RWPE2 (cell line): ENCODE measurements around the gene MUC5B.
A peak's percentile ranks its signal among the peaks of the same experiment; 100 is the strongest.

Experiments
- ATAC-seq: fragments of 200-7000 bp; cut with Tn5 transposase; 3 replicates; pipeline ENCODE4 v1.9.1; 2021; ENCODE audit warnings: low read depth
- DNase-seq: peaks from one replicate; pipeline ENCODE4 v3.0.0-alpha.2; 2020; ENCODE audit warnings: low spot score
- H3K27ac ChIP-seq: fragments of 450-650 bp; 2 replicates; pipeline ENCODE4 v1.5.1; 2017; ENCODE audit warnings: mild to moderate bottlenecking; ENCODE audit not compliant: poor library complexity, severe bottlenecking
- H3K27me3 ChIP-seq: fragments of 250-450 bp; sonication (Bioruptor Pico); 2 replicates; pipeline ENCODE4 v1.5.1; 2021; ENCODE audit warnings: mild to moderate bottlenecking, moderate library complexity; ENCODE audit not compliant: insufficient read depth, poor library complexity, severe bottlenecking
- H3K36me3 ChIP-seq: fragments of 250-450 bp; sonication (Bioruptor Pico); 2 replicates; pipeline ENCODE4 v1.5.1; 2020; ENCODE audit warnings: low read depth, mild to moderate bottlenecking, moderate library complexity
- H3K4me1 ChIP-seq: fragments of 250-450 bp; sonication (Bioruptor Pico); 2 replicates; pipeline ENCODE4 v1.5.1; 2021; ENCODE audit warnings: mild to moderate bottlenecking, moderate library complexity; ENCODE audit not compliant: insufficient read depth, poor library complexity, severe bottlenecking
- H3K4me3 ChIP-seq: fragments of 250-450 bp; sonication (Bioruptor Pico); 2 replicates; pipeline ENCODE4 v1.5.1; 2021; ENCODE audit warnings: mild to moderate bottlenecking, moderate library complexity; ENCODE audit not compliant: severe bottlenecking
- H3K9me3 ChIP-seq: fragments of 250-450 bp; sonication (Bioruptor Pico); 2 replicates; pipeline ENCODE4 v1.5.1; 2021; ENCODE audit warnings: mild to moderate bottlenecking, moderate library complexity; ENCODE audit not compliant: severe bottlenecking
- TF ChIP-seq, protein P1 (sequence below): fragments of 450-650 bp; IDR thresholded peaks from one replicate; pipeline ENCODE4 v1.5.1; 2017; ENCODE audit warnings: mild to moderate bottlenecking, moderate library complexity; ENCODE audit not compliant: poor library complexity, severe bottlenecking

Gene MUC5B

DNA sequence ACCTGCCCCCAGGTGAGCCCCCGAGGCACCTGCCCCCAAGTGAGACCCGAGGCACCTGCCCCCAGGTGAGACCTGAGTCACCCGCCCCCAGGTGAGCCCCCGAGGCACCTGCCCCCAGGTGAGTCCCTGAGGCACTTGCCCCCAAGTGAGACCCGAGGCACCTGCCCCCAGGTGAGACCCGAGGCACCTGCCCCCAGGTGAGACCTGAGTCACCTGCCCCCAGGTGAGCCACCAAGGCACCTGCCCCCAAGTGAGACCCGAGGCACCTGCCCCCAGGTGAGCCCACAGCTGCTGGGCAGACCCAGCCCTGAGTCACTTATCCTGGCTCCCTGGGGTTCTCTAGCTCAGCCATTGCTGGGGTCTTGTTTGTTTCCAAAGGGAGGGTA, 36.2 kb downstream of the MUC5B start:
- ATAC-seq = no peak
- no peaks in the 10 kb centered on the region for H3K9me3 ChIP-seq
- H3K4me1 ChIP-seq = peaks cover 7% of the 10 kb centered on the region
- TF ChIP-seq, protein P1, sequence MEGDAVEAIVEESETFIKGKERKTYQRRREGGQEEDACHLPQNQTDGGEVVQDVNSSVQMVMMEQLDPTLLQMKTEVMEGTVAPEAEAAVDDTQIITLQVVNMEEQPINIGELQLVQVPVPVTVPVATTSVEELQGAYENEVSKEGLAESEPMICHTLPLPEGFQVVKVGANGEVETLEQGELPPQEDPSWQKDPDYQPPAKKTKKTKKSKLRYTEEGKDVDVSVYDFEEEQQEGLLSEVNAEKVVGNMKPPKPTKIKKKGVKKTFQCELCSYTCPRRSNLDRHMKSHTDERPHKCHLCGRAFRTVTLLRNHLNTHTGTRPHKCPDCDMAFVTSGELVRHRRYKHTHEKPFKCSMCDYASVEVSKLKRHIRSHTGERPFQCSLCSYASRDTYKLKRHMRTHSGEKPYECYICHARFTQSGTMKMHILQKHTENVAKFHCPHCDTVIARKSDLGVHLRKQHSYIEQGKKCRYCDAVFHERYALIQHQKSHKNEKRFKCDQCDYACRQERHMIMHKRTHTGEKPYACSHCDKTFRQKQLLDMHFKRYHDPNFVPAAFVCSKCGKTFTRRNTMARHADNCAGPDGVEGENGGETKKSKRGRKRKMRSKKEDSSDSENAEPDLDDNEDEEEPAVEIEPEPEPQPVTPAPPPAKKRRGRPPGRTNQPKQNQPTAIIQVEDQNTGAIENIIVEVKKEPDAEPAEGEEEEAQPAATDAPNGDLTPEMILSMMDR = no peak
- no peaks in the 10 kb centered on the region for H3K27me3 ChIP-seq
- H3K4me3 ChIP-seq = no peak overlapping the region
- H3K27ac ChIP-seq = no peak overlapping the region
- DNase-seq = no peak
- no peaks in the 10 kb centered on the region for H3K36me3 ChIP-seq

DNA sequence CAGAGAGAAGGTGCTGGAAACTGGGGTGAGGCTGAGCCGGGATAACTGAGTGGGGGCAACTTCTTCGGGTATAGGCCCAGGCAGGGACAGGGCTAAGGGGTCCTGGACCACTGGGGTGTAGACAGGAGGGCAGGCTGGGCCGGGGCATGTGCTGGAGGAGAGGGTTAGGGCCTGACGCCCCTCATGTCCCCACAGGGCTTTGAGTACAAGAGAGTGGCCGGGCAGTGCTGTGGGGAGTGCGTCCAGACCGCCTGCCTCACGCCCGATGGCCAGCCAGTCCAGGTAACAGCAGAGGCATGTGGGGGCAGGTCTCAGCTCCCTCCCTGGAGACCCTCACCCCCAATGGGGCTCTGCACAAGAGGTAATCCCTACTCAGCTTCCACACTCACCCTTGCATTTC, 36.7 kb downstream of the MUC5B start:
- no peaks in the 10 kb centered on the region for H3K27me3 ChIP-seq
- H3K36me3 ChIP-seq = no peaks in the 10 kb centered on the region
- ATAC-seq = no peak
- no peak overlapping the region for H3K27ac ChIP-seq
- DNase-seq = no peak
- no peaks in the 10 kb centered on the region for H3K9me3 ChIP-seq
- H3K4me3 ChIP-seq = no peak overlapping the region
- TF ChIP-seq, protein P1 = no peak
- peaks cover 7% of the 10 kb centered on the region for H3K4me1 ChIP-seq

DNA sequence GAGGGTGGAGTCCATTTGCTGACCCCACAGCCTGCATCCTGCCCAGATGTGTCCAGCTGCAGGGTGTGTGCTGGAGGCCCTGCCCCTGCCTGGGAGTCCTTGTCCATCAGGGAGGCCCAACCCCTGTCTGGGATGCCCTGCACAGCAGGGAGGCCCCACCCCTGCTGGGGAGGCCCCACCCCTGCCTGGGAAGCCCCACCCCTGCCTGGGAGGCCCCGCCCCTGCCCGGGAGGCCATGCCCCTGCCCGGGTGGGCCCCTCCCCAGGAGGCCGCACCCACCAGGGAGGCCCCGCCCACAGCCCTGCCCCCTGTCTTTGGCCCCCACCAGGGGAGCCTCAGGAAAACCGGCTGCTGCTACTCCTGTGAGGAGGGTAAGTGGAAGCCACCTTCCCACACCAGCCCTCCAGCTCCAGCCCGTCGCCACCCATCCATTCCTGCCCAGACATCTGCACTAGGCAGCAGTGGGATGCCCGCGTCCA, 37.2 kb downstream of the MUC5B start:
- H3K4me3 ChIP-seq = no peak overlapping the region
- H3K4me1 ChIP-seq = peaks cover 7% of the 10 kb centered on the region
- no peak overlapping the region for H3K27ac ChIP-seq
- no peaks in the 10 kb centered on the region for H3K9me3 ChIP-seq
- no peaks in the 10 kb centered on the region for H3K36me3 ChIP-seq
- TF ChIP-seq, protein P1 = no peak
- DNase-seq (no peak), ATAC-seq (peak; percentile 37)
- no peaks in the 10 kb centered on the region for H3K27me3 ChIP-seq

DNA sequence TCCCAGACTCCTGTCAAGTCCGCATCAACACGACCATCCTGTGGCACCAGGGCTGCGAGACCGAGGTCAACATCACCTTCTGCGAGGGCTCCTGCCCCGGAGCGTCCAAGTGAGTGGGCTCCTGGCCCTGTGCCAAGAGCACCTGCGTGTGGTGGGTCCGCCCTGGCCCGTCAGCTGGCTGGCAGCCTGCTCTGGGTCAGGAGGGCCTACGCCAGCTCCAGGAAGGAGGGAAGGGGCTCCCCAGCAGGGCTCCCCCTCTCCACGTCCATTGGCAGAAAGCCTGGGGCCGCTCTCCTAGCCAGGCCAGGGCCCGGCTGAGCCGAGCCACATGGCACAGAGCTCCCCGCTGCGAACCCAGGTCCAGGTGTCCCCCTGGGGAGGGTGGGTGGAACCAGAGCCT, 37.8 kb downstream of the MUC5B start:
- ATAC-seq (no peak), DNase-seq (no peak)
- Histone ChIP-seq H3K9me3 (no peaks in the 10 kb centered on the region), H3K4me1 (peaks cover 7% of the 10 kb centered on the region), H3K4me3 (no peak overlapping the region), H3K27ac (no peak overlapping the region), H3K36me3 (no peaks in the 10 kb centered on the region), H3K27me3 (no peaks in the 10 kb centered on the region)
- TF ChIP-seq, protein P1 = no peak

DNA sequence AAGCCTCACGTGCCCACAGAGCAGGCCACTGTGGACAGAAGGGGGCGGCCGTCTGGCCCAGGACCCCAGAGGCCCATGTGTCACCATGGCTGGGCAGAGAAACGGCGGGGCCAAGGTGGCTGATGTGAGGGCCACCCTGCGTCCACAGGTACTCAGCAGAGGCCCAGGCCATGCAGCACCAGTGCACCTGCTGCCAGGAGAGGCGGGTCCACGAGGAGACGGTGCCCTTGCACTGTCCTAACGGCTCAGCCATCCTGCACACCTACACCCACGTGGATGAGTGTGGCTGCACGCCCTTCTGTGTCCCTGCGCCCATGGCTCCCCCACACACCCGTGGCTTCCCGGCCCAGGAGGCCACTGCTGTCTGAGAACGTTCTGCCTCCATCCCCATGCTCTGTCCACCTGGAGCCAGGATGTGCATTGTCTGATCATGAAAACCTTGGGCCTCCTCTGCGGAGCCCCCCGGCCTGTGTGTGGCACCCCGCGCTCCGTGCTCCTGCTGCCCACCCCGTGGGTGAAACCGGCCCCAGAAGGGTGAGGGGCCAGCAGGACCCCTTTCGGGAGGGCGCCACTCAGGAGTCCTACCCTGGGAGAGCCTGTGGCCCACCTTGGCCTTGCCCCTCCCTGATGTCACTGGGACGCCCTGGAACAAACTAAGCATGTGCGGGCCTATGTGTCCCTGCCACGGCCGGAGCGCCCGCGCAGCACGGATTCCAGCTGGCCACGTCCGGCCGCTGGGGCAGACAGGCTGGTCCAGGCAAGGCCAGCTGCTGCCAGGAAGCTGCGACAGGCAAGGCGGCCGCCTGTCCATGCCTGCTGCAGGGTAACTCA, 38.6 kb downstream of the MUC5B start:
- no peaks in the 10 kb centered on the region for H3K9me3 ChIP-seq
- peak overlapping the region; percentile 24 for H3K27ac ChIP-seq
- DNase-seq (no peak), ATAC-seq (no peak)
- no peaks in the 10 kb centered on the region for H3K27me3 ChIP-seq
- peaks cover 7% of the 10 kb centered on the region for H3K4me1 ChIP-seq
- H3K36me3 ChIP-seq = no peaks in the 10 kb centered on the region
- H3K4me3 ChIP-seq = no peak overlapping the region
- TF ChIP-seq, protein P1 = no peak
